ENCODE measurements around the gene SEC22C. TPM values are rescaled to one million over a fixed set of nuclear protein-coding genes. Genes with fewer than 3 reads are reported as not detected.

The SEC22C gene
- total and polyA plus RNA-seq, 12 donors: 21.1 to 32.9 (median 26.1) TPM

DNA sequence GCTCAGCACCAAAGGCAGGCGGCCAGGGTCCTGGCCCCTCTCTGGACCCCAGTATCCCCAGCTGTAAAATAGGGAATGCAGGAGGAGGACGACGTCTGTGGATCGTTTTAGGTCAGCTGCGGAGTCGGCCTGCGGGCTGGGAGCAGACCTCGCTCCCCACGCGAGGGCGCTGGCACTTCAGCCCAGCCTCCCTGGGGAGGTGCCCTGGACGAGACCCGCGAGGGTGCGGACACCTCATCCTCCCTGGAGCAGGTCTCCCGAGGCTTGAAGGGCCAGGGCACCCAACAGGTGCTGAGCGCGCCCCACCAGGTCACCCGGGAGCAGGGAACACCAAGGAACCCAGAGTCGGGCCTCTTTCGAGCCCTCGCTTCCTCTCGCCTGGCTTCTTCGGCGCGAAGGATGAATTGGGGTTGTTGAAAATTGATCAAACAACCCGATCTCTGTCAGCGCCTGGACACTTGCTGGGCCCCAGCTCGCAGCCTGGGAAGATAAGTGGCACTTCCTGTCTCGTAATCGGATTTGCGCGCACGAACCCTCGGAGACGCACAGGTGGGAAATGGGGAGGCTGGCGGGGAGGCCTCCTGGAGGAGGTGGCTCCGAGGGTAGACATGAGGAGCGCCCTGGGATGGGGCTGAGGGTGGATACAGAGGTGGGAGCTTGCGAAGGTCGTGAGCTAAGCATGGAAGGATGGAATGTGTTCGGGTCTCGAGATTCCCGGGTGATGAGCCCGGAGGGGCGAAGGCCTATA is 79.9 kb downstream of the SEC22C start:
- H3K4me3 ChIP-seq: peak overlapping the region in 9 of 10 donors; percentile 35 to 62 (median 52)
- peaks cover 0 to 48% (median 38%) of the 10 kb centered on the region in 7 donors for H3K27me3 ChIP-seq
- no peaks in the 10 kb centered on the region for H3K9me3 ChIP-seq
- peak overlapping the region in 6 of 10 donors; percentile 10 to 43 (median 24) for H3K27ac ChIP-seq
- 1 to 2% methylated on average over 46 of the region's 46 CpGs for WGBS, 2 donors
- intact Hi-C loops (cut with DNase I): loop anchor here in 8 of 10 donors (2.0 to 5.0 kb wide), 3 partner anchors 35 to 45 kb away; no protein-coding TSS in a partner anchor
- peak; percentile 74 to 92 (median 86) for ATAC-seq
- peak in 8 of 9 donors; percentile 45 to 80 (median 71) for TF ChIP-seq CTCF (IDR thresholded peaks at IDR 0.05)
- peaks cover 8 to 30% (median 19%) of the 10 kb centered on the region in 9 donors for H3K4me1 ChIP-seq
- no peaks in the 10 kb centered on the region for H3K36me3 ChIP-seq
- DNase-seq: peak; percentile 32 to 72

DNA sequence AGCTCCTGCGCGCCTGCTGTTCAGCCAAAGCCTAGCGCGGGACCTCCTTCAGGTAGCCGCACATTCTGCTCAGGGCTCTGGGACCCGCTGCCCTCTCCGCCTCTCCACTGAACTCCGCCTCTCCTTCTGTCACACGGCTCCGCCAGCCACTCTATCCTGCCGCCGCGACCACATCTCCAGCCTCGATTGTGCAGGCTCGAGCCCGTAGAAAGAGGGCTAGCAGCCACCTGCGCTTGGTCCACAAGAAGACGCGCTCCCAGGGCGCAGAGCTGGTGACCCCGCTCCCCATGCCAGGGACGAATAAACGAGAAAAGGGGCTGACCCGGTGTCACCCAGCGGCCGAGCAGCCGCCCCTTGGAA is 80.5 kb downstream of the SEC22C start:
- Histone ChIP-seq H3K27ac (peak overlapping the region in 4 of 10 donors; percentile 21 to 43 (median 32)), H3K4me3 (peak overlapping the region in 9 of 10 donors; percentile 35 to 62 (median 52)), H3K27me3 (peaks cover 0 to 48% (median 38%) of the 10 kb centered on the region in 7 donors), H3K4me1 (peaks cover 8 to 30% (median 16%) of the 10 kb centered on the region in 9 donors), H3K9me3 (no peaks in the 10 kb centered on the region), H3K36me3 (no peaks in the 10 kb centered on the region)
- no peak for TF ChIP-seq CTCF (IDR thresholded peaks at IDR 0.05)
- WGBS, 2 donors: 17 to 19% methylated on average over 27 of the region's 27 CpGs
- intact Hi-C loops (cut with DNase I): loop anchor here in 8 of 10 donors (2.0 to 5.0 kb wide), 3 partner anchors 36 to 46 kb away; no protein-coding TSS in a partner anchor
- DNase-seq: no peak
- ATAC-seq: peak in 2 of 8 donors; percentile 1 to 12

GRCh38 chr3:42500909-42501308 is 80.9 kb downstream of the SEC22C start:
- TF ChIP-seq CTCF (IDR thresholded peaks at IDR 0.05): no peak
- no peak for DNase-seq
- H3K4me3 ChIP-seq: peak overlapping the region in 1 of 10 donors; percentile 54
- intact Hi-C loops (cut with DNase I): loop anchor here in 8 of 10 donors (2.0 to 5.0 kb wide), 3 partner anchors 36 to 46 kb away; no protein-coding TSS in a partner anchor
- WGBS, 2 donors: 45 to 48% methylated on average over 4 of the region's 4 CpGs
- peaks cover 0 to 48% (median 38%) of the 10 kb centered on the region in 7 donors for H3K27me3 ChIP-seq
- ATAC-seq: no peak
- no peaks in the 10 kb centered on the region for H3K36me3 ChIP-seq
- H3K9me3 ChIP-seq: no peaks in the 10 kb centered on the region
- peak overlapping the region in 1 of 10 donors; percentile 39 for H3K27ac ChIP-seq
- peaks cover 8 to 30% (median 16%) of the 10 kb centered on the region in 9 donors for H3K4me1 ChIP-seq

- Histone ChIP-seq H3K4me3 (no peak overlapping the region), H3K27me3 (peaks cover 0 to 48% (median 38%) of the 10 kb centered on the region in 7 donors), H3K9me3 (no peaks in the 10 kb centered on the region), H3K27ac (no peak overlapping the region), H3K4me1 (peaks cover 8 to 30% (median 16%) of the 10 kb centered on the region in 9 donors), H3K36me3 (no peaks in the 10 kb centered on the region)
- TF ChIP-seq CTCF (IDR thresholded peaks at IDR 0.05): no peak
- DNase-seq (peak in 1 of 2 donors; percentile 1), ATAC-seq (no peak)
- WGBS, 2 donors: 60 to 65% methylated on average over 2 of the region's 2 CpGs
- intact Hi-C loops (cut with DNase I): loop anchor here in 8 of 10 donors (2.0 to 5.0 kb wide), 3 partner anchors 37 to 47 kb away; no protein-coding TSS in a partner anchor
These were observed 81.7 kb downstream of the SEC22C start for GRCh38 chr3:42500091-42500490.

All from heart right ventricle (tissue), 16 donors.